AG10803 (cell line): ENCODE measurements around the gene MSANTD1.

Source experiments
- DNase-seq: peaks from one replicate; pipeline ENCODE4 v3.0.0; 2010; ENCODE audit warnings: low read depth
- H3K4me3 ChIP-seq: 2 replicates; pipeline ENCODE4 v1.5.1; 2011; ENCODE audit warnings: mild to moderate bottlenecking, low read length, control low read depth
- CTCF ChIP-seq: conservative IDR thresholded peaks from 2 replicates; pipeline ENCODE4 v1.5.1; 2011; ENCODE audit warnings: mild to moderate bottlenecking, low read length, control low read depth, inconsistent platforms

The MSANTD1 gene

GRCh38 chr4:3237712-3238560 is 11.0 kb upstream of the MSANTD1 start:
- no peak overlapping the region for H3K4me3 ChIP-seq
- DNase-seq: no peak
- no peak for TF ChIP-seq CTCF

DNA sequence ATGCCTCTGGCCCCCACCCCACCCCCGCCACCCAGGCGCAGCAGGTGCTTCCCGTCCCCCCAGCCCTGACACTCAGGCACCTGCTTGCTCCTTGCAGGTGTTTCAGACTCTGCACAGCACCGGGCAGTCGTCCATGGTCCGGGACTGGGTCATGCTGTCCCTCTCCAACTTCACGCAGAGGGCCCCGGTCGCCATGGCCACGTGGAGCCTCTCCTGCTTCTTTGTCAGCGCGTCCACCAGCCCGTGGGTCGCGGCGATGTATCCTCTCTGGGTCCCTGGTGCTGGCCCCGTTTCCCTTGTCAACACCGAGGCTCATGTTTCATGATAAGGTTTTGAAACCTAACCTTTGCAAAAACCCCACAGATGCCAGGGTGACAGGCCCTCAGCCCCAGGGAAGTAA is 10.2 kb upstream of the MSANTD1 start:
- no peak for DNase-seq
- TF ChIP-seq CTCF: no peak
- H3K4me3 ChIP-seq: no peak overlapping the region

GRCh38 chr4:3239303-3239702 is 9.7 kb upstream of the MSANTD1 start:
- TF ChIP-seq CTCF: no peak
- no peak overlapping the region for H3K4me3 ChIP-seq
- no peak for DNase-seq

GRCh38 chr4:3239998-3240920 is 8.7 kb upstream of the MSANTD1 start:
- no peak overlapping the region for H3K4me3 ChIP-seq
- TF ChIP-seq CTCF: no peak
- DNase-seq: no peak

DNA sequence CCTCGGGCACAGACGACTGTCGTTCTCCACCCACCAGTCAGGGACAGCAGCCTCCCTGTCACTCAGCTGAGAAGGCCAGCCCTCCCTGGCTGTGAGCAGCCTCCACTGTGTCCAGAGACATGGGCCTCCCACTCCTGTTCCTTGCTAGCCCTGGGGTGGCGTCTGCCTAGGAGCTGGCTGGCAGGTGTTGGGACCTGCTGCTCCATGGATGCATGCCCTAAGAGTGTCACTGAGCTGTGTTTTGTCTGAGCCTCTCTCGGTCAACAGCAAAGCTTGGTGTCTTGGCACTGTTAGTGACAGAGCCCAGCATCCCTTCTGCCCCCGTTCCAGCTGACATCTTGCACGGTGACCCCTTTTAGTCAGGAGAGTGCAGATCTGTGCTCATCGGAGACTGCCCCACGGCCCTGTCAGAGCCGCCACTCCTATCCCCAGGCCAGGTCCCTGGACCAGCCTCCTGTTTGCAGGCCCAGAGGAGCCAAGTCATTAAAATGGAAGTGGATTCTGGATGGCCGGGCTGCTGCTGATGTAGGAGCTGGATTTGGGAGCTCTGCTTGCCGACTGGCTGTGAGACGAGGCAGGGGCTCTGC is 7.9 kb upstream of the MSANTD1 start:
- no peak for DNase-seq
- TF ChIP-seq CTCF: no peak
- no peak overlapping the region for H3K4me3 ChIP-seq

GRCh38 chr4:3241898-3242524 is 6.9 kb upstream of the MSANTD1 start:
- H3K4me3 ChIP-seq: no peak overlapping the region
- TF ChIP-seq CTCF: no peak
- peak; percentile 46 for DNase-seq
